ENCODE results near the gene PPDPF. TPM values are rescaled to one million over a fixed set of nuclear protein-coding genes. Genes with fewer than 3 reads are reported as not detected.

PPDPF gene
- total RNA-seq, 2 experiments from 2014 or later, result 34.9 to 117 TPM

DNA sequence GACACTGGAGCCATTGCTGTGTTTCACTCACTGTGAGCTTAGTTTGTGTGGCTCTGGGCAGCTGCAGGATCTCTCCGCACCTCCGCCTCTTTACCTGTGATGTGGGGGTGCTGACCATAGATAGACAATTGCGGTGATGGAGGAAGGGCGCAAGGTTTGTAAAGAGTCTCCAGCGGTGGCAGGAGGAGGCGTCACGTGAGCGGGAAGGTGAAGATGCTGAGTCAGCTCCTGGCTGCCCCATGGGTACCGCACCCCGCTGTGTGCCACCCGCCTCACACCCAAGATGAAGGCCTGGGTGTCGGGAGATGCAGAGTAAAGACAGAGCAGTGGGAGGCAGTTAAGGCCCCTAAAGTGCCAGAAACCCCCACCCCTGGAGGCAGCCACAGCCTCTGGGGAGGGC, 39.1 kb upstream of the PPDPF start:
- intact Hi-C loops (cut with micrococcal nuclease; ENCODE audit: unreplicated experiment), result no loop called here
- Histone ChIP-seq H3K4me3 (ENCODE audit: low read depth, low read length, poor library complexity, severe bottlenecking) (no peak overlapping the region), H3K4me1 (ENCODE audit: insufficient read depth, low read length, poor library complexity, severe bottlenecking) (no peaks in the 10 kb centered on the region), H3K4me2 (ENCODE audit: low read length) (no peak overlapping the region), H4K20me1 (ENCODE audit: insufficient read depth, low read length) (no peaks in the 10 kb centered on the region), H3K9me3 (ENCODE audit: low read length) (no peaks in the 10 kb centered on the region), H3K79me2 (ENCODE audit: insufficient read depth, low read depth, low read length) (no peaks in the 10 kb centered on the region), H3K9me2 (ENCODE audit: insufficient read depth, low read length) (no peaks in the 10 kb centered on the region), H3K27ac (ENCODE audit: low read depth, low read length, poor library complexity, severe bottlenecking) (no peak overlapping the region), H3K36me3 (ENCODE audit: insufficient read depth, low read length) (no peaks in the 10 kb centered on the region), H2AFZ (ENCODE audit: low read length) (no peak overlapping the region)
- DNase-seq (ENCODE audit: low spot score), result no peak
- ChIA-PET CTCF (ENCODE audit: unreplicated experiment) (no interaction called here), POLR2A (interaction anchor here (0.6 kb wide), 1 partner anchor 310 kb away, joined by 5 read pairs; no protein-coding TSS in a partner anchor)
- TF ChIP-seq, protein P1, sequence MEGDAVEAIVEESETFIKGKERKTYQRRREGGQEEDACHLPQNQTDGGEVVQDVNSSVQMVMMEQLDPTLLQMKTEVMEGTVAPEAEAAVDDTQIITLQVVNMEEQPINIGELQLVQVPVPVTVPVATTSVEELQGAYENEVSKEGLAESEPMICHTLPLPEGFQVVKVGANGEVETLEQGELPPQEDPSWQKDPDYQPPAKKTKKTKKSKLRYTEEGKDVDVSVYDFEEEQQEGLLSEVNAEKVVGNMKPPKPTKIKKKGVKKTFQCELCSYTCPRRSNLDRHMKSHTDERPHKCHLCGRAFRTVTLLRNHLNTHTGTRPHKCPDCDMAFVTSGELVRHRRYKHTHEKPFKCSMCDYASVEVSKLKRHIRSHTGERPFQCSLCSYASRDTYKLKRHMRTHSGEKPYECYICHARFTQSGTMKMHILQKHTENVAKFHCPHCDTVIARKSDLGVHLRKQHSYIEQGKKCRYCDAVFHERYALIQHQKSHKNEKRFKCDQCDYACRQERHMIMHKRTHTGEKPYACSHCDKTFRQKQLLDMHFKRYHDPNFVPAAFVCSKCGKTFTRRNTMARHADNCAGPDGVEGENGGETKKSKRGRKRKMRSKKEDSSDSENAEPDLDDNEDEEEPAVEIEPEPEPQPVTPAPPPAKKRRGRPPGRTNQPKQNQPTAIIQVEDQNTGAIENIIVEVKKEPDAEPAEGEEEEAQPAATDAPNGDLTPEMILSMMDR (conservative IDR thresholded peaks at IDR 0.05; ENCODE audit: low read length), result no peak
- TF ChIP-seq EZH2phosphoT487 (IDR thresholded peaks at IDR 0.05; ENCODE audit: borderline replicate concordance, low read depth, low read length), result no peak
- no TSS peak for BruUV-seq (replicated peaks)

DNA sequence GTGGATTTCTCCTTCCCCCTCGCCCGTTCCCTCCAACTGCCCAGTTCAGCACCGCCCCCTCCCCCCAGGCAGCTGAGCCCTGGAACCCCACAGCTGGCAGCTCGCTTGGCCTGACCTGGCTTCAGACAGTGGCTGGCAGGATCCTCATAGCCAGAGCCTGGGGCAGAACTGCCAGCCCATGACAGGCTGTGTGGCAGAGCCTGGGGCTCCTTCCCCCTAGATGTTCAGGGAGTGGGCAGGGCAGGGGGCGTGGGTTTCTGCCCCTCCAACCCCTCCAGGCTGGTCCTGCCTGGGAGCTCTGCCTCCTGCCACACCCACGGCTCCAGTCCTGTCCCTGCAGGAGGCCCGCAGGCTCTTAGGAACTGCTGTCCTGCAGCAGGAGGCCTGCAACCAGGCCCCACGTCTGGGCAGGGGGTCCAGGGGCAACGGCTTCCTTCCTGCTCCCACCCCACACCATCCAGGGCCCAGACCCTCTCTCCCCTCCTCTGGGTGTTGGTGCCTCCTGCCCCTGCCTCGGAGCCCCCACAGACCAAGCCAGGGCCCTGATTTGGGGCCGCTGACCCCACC, 38.5 kb upstream of the PPDPF start:
- Histone ChIP-seq H3K4me3 (ENCODE audit: low read depth, low read length, poor library complexity, severe bottlenecking) (no peak overlapping the region), H3K36me3 (ENCODE audit: insufficient read depth, low read length) (no peaks in the 10 kb centered on the region), H3K9me3 (ENCODE audit: low read length) (no peaks in the 10 kb centered on the region), H2AFZ (ENCODE audit: low read length) (no peak overlapping the region), H3K79me2 (ENCODE audit: insufficient read depth, low read depth, low read length) (no peaks in the 10 kb centered on the region), H3K4me1 (ENCODE audit: insufficient read depth, low read length, poor library complexity, severe bottlenecking) (no peaks in the 10 kb centered on the region), H4K20me1 (ENCODE audit: insufficient read depth, low read length) (no peaks in the 10 kb centered on the region), H3K4me2 (ENCODE audit: low read length) (no peak overlapping the region), H3K27ac (ENCODE audit: low read depth, low read length, poor library complexity, severe bottlenecking) (no peak overlapping the region), H3K9me2 (ENCODE audit: insufficient read depth, low read length) (no peaks in the 10 kb centered on the region)
- ChIA-PET CTCF (ENCODE audit: unreplicated experiment) (no interaction called here), POLR2A (interaction anchor here (0.6 kb wide), 1 partner anchor 309 kb away, joined by 5 read pairs; no protein-coding TSS in a partner anchor)
- intact Hi-C loops (cut with micrococcal nuclease; ENCODE audit: unreplicated experiment), result no loop called here
- TF ChIP-seq, protein P1 (conservative IDR thresholded peaks at IDR 0.05; ENCODE audit: low read length), result no peak
- no peak for TF ChIP-seq EZH2phosphoT487 (IDR thresholded peaks at IDR 0.05; ENCODE audit: borderline replicate concordance, low read depth, low read length)
- no TSS peak for BruUV-seq (replicated peaks)
- DNase-seq (ENCODE audit: low spot score), result no peak

DNA sequence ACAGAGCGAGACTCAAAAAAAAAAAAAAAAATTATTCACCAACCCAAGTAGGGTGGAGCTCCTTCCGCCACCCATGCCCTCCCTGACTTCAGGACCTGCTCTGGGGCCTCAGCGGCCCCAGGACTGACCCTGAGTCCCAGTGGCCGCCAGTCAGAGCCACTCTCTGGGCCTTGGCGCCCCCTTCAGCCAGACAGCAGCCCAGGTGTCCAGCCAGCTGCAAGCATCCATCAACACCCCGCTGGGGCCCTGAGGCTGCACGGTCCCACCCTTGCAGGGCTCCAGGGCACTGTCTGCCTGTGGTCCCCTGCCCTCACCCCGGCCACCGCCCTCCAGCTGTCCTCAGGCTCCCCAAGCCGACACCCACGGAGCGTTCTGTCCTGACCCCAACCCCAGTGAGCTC, 36.7 kb upstream of the PPDPF start:
- BruUV-seq (replicated peaks), result no TSS peak
- TF ChIP-seq, protein P1 (conservative IDR thresholded peaks at IDR 0.05; ENCODE audit: low read length), result no peak
- no peak for TF ChIP-seq EZH2phosphoT487 (IDR thresholded peaks at IDR 0.05; ENCODE audit: borderline replicate concordance, low read depth, low read length)
- DNase-seq (ENCODE audit: low spot score), result no peak
- no peaks in the 10 kb centered on the region for H4K20me1 ChIP-seq (ENCODE audit: insufficient read depth, low read length)
- CTCF ChIA-PET (ENCODE audit: unreplicated experiment), result no interaction called here
- no peaks in the 10 kb centered on the region for H3K9me2 ChIP-seq (ENCODE audit: insufficient read depth, low read length)
- intact Hi-C loops (cut with micrococcal nuclease; ENCODE audit: unreplicated experiment), result no loop called here
- no peak overlapping the region for H2AFZ ChIP-seq (ENCODE audit: low read length)
- no peaks in the 10 kb centered on the region for H3K79me2 ChIP-seq (ENCODE audit: insufficient read depth, low read depth, low read length)
- H3K9me3 ChIP-seq (ENCODE audit: low read length), result no peaks in the 10 kb centered on the region
- H3K4me1 ChIP-seq (ENCODE audit: insufficient read depth, low read length, poor library complexity, severe bottlenecking), result no peaks in the 10 kb centered on the region
- no peak overlapping the region for H3K27ac ChIP-seq (ENCODE audit: low read depth, low read length, poor library complexity, severe bottlenecking)
- no peak overlapping the region for H3K4me3 ChIP-seq (ENCODE audit: low read depth, low read length, poor library complexity, severe bottlenecking)
- no peaks in the 10 kb centered on the region for H3K36me3 ChIP-seq (ENCODE audit: insufficient read depth, low read length)
- no peak overlapping the region for H3K4me2 ChIP-seq (ENCODE audit: low read length)
- POLR2A ChIA-PET, result no interaction called here

Data from OCI-LY7 (cell line).